KOPT-K1 (cell line): ENCODE measurements around the gene SERPINF2.
"Not testable (repeated sequence)": the region's sequence is repeated elsewhere in the genome, so short reads cannot be mapped to it uniquely, and the experiment has no call there.

ENCODE experiments used
- H3K27ac ChIP-seq: fragments of 200-600 bp; sonication (generic); 2 replicates; pipeline ENCODE4 v1.5.1; 2016; ENCODE audit warnings: antibody characterized with exemption, mild to moderate bottlenecking, low read depth, low read length; ENCODE audit not compliant: poor library complexity, severe bottlenecking
- H3K36me3 ChIP-seq: fragments of 200-600 bp; sonication (generic); 2 replicates; pipeline ENCODE4 v1.5.1; 2017; ENCODE audit warnings: antibody characterized with exemption, mild to moderate bottlenecking, low read length, moderate library complexity; ENCODE audit not compliant: insufficient read depth
- H3K9me3 ChIP-seq: fragments of 200-600 bp; sonication (generic); 2 replicates; pipeline ENCODE4 v1.5.1; 2017; ENCODE audit warnings: antibody characterized with exemption, low read length, mild to moderate bottlenecking; ENCODE audit not compliant: insufficient read depth, poor library complexity, severe bottlenecking

SERPINF2 gene

DNA sequence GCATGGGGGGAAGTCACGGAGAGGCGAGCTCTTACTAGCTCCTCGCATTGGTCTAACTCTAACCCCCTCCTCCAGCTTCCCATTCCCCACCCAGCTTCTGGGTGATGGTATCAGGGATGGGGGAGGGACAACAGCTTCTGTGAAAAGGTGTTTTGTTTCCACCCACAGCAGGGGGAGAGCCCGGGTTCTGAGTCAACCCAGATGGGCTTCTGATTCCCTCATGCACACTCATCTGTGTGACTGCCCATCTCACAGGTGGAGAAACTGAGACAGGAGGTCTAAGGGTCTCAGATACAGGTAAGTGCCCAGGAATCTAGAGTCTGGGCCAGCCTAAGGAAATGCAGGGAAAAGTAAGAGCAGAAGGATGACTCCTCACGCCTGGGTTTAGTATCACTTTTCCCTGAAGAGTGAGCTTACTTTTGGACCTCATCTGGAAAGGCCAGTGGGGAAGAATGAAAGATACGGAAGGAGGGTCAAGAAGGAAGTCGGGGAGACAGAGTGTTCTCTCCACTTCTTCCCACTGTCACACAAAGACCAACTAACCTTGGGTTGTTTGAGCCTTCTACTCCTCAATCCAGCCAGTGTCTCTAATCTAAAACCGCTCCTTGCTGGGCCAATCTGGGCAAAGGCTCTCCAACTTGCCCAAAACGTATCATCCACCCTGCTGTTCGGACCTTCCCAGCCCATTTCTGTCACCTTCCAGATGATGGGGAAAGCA is 29.4 kb upstream of the SERPINF2 start:
- Histone ChIP-seq H3K9me3 (no peaks in the 10 kb centered on the region), H3K27ac (no peak overlapping the region), H3K36me3 (no peaks in the 10 kb centered on the region)

GRCh38 chr17:1713878-1714426 is 28.7 kb upstream of the SERPINF2 start:
- H3K27ac ChIP-seq = no peak overlapping the region
- H3K36me3 ChIP-seq = no peaks in the 10 kb centered on the region
- H3K9me3 ChIP-seq = no peaks in the 10 kb centered on the region

GRCh38 chr17:1714427-1714979 is 28.2 kb upstream of the SERPINF2 start:
- Histone ChIP-seq H3K36me3 (no peaks in the 10 kb centered on the region), H3K27ac (no peak overlapping the region), H3K9me3 (no peaks in the 10 kb centered on the region)

DNA sequence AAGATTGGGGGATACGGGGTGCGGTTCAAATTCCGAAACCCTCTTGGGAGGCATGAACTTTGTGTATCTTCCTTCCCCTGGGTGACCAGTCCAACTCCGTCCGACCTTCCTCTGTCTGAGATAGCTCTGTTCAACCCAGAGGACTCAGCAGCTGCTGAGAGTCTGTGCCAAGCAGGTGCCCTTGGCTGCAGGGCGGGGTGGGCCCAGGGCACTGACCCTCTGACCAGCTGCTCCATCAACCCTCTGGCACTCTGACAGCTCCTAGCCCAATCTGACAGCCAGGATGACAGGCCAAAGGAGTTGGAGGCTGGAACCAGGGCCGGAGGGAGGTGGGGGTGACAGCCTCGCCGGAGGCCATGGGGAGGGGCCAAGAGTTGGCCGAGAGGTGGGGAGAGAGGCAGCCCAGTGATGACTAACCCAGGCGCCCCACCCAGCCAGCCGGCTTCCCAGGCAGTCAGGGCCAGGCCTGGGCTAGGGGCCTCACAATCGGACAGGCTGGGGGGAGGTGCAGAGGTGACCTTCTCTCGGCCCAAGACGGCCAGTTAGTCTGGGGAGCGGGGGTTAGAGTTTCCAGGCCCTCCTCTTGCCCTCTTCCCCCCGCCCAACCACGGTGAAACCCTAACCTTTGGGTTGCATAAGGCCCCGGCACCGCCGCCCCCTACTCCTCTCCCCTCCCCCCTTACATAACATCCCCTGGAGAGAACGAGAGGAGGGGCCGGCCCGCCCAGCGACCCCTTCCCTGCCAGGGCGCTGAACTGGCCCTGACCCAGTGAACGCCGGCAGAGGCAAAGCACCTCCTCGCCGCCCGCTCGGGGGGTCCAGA is 27.5 kb upstream of the SERPINF2 start:
- H3K9me3 ChIP-seq = no peaks in the 10 kb centered on the region
- no peaks in the 10 kb centered on the region for H3K36me3 ChIP-seq
- no peak overlapping the region for H3K27ac ChIP-seq

DNA sequence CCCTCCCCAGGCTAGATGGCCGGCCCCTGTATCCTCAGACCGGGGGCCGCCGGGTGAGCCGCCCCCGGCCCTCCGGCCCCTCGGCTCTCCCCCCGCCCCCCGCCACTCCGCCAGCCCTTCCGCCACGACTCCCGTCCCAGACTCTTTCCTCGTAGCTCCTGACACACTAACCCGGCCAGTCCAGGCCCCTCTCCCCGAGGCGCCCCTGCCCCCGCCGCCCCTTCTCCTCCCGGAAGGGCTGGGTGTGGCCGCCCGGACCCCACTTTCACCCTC is 26.9 kb upstream of the SERPINF2 start:
- H3K27ac ChIP-seq = no peak overlapping the region
- no peaks in the 10 kb centered on the region for H3K9me3 ChIP-seq
- no peaks in the 10 kb centered on the region for H3K36me3 ChIP-seq

DNA sequence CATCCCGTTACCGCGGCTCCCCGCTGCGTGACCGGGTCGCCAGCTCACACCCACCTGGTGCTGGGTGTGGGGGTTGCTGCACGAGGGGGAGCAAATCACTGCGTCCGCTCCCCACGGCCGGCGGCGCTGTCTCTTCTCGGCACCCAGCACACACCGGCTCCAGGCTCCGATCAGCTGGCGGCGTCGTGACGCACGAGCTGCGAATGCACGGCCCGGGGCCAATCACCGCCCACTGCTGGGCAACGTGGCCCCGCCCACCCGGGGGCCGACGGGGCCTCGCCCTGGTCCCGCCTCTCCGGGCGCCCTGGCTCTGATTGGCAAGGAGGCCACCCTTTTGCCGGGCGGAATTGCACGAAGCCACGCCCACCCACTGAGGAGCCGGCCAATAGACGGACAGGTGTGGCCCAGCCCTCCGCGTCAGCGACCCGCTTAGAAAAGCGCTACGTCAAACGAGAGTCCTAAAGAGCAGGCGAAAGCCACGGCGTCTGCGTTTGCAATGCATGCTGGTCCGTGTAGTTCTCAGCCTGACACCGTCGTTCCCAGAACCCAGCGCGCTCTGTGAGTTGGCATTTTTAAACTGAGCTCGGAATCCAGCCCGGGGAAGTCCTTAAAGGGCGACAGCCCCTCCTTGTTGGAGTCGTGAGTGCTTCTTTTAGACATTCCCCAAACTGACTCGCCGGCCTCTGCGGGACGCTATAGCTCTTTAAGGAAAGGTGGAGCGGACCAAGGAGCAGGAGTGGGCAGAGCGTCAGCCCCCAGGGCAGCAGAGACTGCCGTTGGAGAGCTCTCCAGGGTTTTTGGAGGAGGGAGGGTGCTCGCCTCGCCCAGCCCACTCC is 26.4 kb upstream of the SERPINF2 start:
- no peaks in the 10 kb centered on the region for H3K9me3 ChIP-seq
- H3K36me3 ChIP-seq = no peaks in the 10 kb centered on the region
- peak overlapping the region; percentile 97 for H3K27ac ChIP-seq

DNA sequence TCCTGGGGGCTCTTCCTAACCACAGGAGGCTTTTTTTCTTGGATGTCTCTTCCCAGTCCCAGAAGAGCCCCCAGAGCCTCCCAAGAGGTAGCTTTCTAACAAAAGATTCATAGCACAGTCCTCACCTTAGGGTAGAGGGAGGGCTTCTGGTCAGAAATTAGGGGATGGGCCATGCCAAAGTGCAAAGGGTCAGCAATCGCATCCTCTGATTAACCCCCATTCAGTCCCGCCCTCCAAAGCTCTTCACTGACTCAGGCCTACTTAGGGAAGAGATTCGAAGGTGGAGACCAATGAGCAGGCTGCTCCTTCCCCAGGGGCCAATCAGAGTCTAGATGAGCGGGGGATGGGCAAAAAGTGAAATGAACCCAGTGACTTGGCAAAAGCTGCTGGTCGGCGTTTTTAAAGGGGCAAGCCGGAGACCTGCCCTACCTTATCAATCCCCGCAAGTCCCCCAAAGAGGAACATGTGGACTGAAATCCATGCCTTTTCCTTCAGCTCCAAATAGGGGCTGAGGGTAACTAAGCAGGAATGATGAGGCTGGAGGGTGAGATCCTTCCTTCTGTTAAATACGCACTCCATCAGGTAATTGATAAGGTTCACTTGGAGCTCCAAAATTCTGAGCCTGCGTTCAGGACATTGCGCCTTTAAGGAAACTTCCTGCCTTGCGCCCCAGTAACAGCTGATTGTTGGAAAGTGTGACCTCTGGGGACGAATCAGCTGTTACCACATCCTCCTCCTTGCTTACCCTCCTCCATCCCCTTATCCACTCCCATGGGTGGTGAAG is 25.6 kb upstream of the SERPINF2 start:
- H3K9me3 ChIP-seq = no peaks in the 10 kb centered on the region
- H3K36me3 ChIP-seq = no peaks in the 10 kb centered on the region
- H3K27ac ChIP-seq = peak overlapping the region; percentile 97

DNA sequence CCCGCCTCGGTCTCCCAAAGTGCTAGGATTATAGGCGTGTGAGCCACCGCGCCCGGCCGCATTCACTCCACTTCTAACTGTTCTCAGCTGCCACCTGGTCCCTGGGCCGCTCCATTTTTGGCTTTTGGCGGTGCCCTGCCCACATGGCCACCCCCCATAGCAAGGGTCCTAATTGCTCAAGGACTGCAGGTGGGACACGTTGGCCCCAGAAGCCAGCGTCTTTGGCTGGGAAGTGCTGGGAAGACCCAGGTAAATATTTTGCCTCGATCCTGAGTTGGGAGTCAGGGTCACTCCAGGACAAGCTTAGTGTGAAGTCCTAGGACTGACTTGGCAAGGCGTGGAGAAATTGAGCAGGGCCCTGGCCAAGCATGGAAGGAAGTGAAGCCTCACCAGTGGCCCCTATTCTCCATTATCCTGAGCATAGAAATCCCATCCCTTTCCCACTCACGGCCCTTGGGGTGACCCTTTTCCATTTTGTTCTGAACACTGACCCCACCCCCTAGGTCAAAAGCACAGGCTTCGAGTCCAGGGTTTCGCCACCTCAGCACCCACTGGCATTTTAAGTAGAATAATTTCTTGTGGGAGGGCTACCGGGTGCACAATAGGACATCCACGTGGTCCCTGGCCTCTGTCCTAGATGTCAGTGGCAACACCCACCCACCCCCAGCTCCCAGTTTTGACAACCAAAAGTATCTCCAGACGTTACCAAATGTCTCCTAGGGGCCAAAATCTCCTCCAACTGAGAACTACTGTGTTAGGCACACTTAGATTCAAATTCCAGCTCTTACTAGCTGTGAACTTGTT is 24.1 kb upstream of the SERPINF2 start:
- Histone ChIP-seq H3K36me3 (no peaks in the 10 kb centered on the region), H3K27ac (peak overlapping the region; percentile 97), H3K9me3 (no peaks in the 10 kb centered on the region)

GRCh38 chr17:1720856-1721386 is 21.8 kb upstream of the SERPINF2 start:
- H3K9me3 ChIP-seq = no peaks in the 10 kb centered on the region
- no peaks in the 10 kb centered on the region for H3K36me3 ChIP-seq
- no peak overlapping the region for H3K27ac ChIP-seq

DNA sequence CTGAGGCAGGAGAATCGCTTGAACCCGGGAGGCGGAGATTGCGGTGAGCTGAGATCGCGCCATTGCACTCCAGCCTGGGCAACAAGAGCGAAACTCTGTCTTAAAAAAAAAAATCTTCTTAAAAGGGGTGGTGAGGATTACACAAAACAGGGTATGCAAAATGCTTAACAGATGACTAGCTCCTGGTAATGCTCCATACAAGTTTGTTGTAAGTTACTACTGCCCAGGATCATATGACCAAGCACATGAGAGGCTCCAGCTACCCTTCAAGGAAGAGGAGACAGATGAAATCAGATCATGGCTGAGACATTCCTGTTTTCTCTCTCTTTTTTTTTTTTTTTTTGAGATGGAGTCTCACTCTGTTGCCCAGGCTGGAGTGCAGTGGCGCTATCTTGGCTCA is 20.6 kb upstream of the SERPINF2 start:
- H3K36me3 ChIP-seq, H3K9me3 ChIP-seq: not testable (repeated sequence)
- H3K27ac ChIP-seq = peak overlapping the region; percentile 66

GRCh38 chr17:1724351-1724868 is 18.3 kb upstream of the SERPINF2 start, which contains the start of gene WDR81:
Gene WDR81 (plus strand): TSS chr17:1724704. CDS start chr17:1724960, 256 bp downstream.
- Histone ChIP-seq H3K9me3 (no peaks in the 10 kb centered on the region), H3K27ac (peak within 1 kb of the TSS; percentile 82), H3K36me3 (peaks cover 21% of the 10 kb centered on the region; the same call in 1 of the 2 replicates)

- peak overlapping the region; percentile 82 for H3K27ac ChIP-seq
- H3K36me3 ChIP-seq = peaks cover 21% of the 10 kb centered on the region; the same call in 1 of the 2 replicates
- no peaks in the 10 kb centered on the region for H3K9me3 ChIP-seq
These were observed 17.6 kb upstream of the SERPINF2 start for GRCh38 chr17:1724869-1725641.
